ENCODE results near the gene CDKN1C.

The CDKN1C gene

GRCh38 chr11:2887515-2888195 is 2.1 kb upstream of the CDKN1C start:
- DNase-seq = no peak

GRCh38 chr11:2886936-2887335 is 1.4 kb upstream of the CDKN1C start:
- DNase-seq = no peak

GRCh38 chr11:2886191-2886894 is 768 bp upstream of the CDKN1C start:
- peak; percentile 38 for DNase-seq

GRCh38 chr11:2885017-2885677 is 428 bp downstream of the CDKN1C start:
- peak; percentile 45 for DNase-seq

GRCh38 chr11:2883979-2884815 is 1.4 kb downstream of the CDKN1C start:
- DNase-seq = no peak

- no peak for DNase-seq
Observed at GRCh38 chr11:2883640-2883978, 2.0 kb downstream of the CDKN1C start.

GRCh38 chr11:2882396-2883110 is 3.0 kb downstream of the CDKN1C start:
- DNase-seq = no peak

GRCh38 chr11:2881981-2882375 is 3.6 kb downstream of the CDKN1C start:
- DNase-seq = no peak

GRCh38 chr11:2881076-2881980 is 4.2 kb downstream of the CDKN1C start:
- no peak for DNase-seq

GRCh38 chr11:2880646-2881045 is 4.9 kb downstream of the CDKN1C start:
- no peak for DNase-seq

GRCh38 chr11:2878782-2879181 is 6.8 kb downstream of the CDKN1C start:
- no peak for DNase-seq

GRCh38 chr11:2877474-2877873 is 8.1 kb downstream of the CDKN1C start:
- DNase-seq = no peak

- no peak for DNase-seq
Observed at GRCh38 chr11:2874963-2875362, 10.6 kb downstream of the CDKN1C start.

GRCh38 chr11:2870969-2871680 is 14.4 kb downstream of the CDKN1C start:
- no peak for DNase-seq

- no peak for DNase-seq
Observed at GRCh38 chr11:2870460-2870859, 15.1 kb downstream of the CDKN1C start.

- no peak for DNase-seq
Observed at GRCh38 chr11:2869561-2870427, 15.8 kb downstream of the CDKN1C start.

- DNase-seq = no peak
Observed at GRCh38 chr11:2869134-2869526, 16.4 kb downstream of the CDKN1C start.

GRCh38 chr11:2868506-2869133 is 17.0 kb downstream of the CDKN1C start:
- no peak for DNase-seq

Measured in fibroblast of upper back skin (primary cell).